ENCODE data around the gene HYDIN. TPM values are rescaled to one million over a fixed set of nuclear protein-coding genes. Genes with fewer than 3 reads are reported as not detected.

Gene HYDIN
- total and polyA plus RNA-seq, 2 donors (not counting 1 experiment from before 2014, with no cell fraction given): 0.54 to 1.7 TPM

DNA sequence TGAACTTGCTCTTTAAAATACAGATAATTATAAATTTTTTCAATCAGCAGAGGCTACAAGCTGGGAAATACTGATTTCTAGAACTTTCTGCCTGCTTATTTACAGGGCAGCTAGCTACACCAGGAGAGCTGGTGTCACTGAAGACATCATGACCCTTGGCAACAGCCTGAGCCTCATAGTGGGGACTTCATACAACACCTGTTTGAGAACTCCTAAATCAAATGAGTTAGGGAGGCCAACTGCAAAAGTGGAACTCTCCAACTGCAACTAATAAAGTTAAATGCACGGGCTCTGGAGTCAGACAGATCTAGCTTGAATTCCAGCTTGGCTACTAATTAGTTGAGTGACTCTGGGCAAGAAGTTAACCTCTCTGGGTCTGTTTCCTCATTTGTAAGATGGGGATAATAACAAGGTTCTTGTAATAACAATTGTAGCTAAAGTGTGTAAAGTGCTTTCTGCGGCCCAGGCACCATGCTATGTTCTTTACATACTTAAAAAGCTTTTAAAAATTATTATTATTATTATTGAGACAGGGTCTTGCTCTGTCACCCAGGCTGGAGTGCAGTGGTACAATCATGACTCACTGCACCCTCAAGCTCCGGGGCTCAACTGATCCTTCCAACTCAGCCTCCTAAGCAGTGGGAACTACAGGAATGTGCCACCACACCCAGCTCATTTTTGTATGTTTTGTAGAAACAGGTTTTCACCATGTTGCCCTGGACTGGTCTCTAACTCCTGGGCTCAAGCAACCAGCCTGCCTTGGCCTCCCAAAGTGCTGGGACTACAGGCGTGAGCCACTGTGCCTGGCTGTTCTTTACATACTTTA is 462.9 kb downstream of the HYDIN start:
- no peak overlapping the region for H3K9ac ChIP-seq (ENCODE audit: insufficient read depth, low read length)
- no peaks in the 10 kb centered on the region for H3K9me3 ChIP-seq (ENCODE audit: control insufficient read depth, insufficient read depth, low read depth, low read length)
- H3K4me3 ChIP-seq (replicated peaks in 1 of 4; ENCODE audit: control extremely low read depth in 1 of 4, insufficient read depth in 1 of 4, low read depth in 3 of 4, low read length in 4 of 4): no peak overlapping the region
- no peak overlapping the region for H2AFZ ChIP-seq (ENCODE audit: low read length)
- H3K36me3 ChIP-seq (ENCODE audit: control insufficient read depth, insufficient read depth, low read length): peaks cover 3% of the 10 kb centered on the region
- peaks cover 8% of the 10 kb centered on the region for H3K4me1 ChIP-seq (ENCODE audit: control insufficient read depth, extremely low read depth, insufficient read depth, low read length)
- no peaks in the 10 kb centered on the region for H3K27me3 ChIP-seq (ENCODE audit: control insufficient read depth, insufficient read depth, low read length)
- H4K20me1 ChIP-seq (ENCODE audit: control insufficient read depth, extremely low read depth, insufficient read depth, low read length): no peaks in the 10 kb centered on the region
- TF ChIP-seq, protein P1, sequence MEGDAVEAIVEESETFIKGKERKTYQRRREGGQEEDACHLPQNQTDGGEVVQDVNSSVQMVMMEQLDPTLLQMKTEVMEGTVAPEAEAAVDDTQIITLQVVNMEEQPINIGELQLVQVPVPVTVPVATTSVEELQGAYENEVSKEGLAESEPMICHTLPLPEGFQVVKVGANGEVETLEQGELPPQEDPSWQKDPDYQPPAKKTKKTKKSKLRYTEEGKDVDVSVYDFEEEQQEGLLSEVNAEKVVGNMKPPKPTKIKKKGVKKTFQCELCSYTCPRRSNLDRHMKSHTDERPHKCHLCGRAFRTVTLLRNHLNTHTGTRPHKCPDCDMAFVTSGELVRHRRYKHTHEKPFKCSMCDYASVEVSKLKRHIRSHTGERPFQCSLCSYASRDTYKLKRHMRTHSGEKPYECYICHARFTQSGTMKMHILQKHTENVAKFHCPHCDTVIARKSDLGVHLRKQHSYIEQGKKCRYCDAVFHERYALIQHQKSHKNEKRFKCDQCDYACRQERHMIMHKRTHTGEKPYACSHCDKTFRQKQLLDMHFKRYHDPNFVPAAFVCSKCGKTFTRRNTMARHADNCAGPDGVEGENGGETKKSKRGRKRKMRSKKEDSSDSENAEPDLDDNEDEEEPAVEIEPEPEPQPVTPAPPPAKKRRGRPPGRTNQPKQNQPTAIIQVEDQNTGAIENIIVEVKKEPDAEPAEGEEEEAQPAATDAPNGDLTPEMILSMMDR (conservative IDR thresholded peaks at IDR 0.05 in 1 of 2, IDR thresholded peaks at IDR 0.05 in 1 of 2; ENCODE audit: low read depth in 1 of 2, low read length in 2 of 2): no peak
- no peak for TF ChIP-seq EZH2 (IDR thresholded peaks at IDR 0.05; ENCODE audit: low read length, missing control alignments)
- no peaks in the 10 kb centered on the region for H3K79me2 ChIP-seq (ENCODE audit: control insufficient read depth, insufficient read depth, low read length)
- H3K27ac ChIP-seq (ENCODE audit: insufficient read depth, low read length): peak overlapping the region; percentile 13
- H3K4me2 ChIP-seq (ENCODE audit: extremely low read depth, insufficient read depth, low read length): peak overlapping the region; percentile 23
- peak in 1 of 2 donors; percentile 54 for DNase-seq (ENCODE audit: low read depth in 2 of 2)

- H3K27ac ChIP-seq (ENCODE audit: insufficient read depth, low read length): no peak overlapping the region
- H3K79me2 ChIP-seq (ENCODE audit: control insufficient read depth, insufficient read depth, low read length): no peaks in the 10 kb centered on the region
- H3K4me1 ChIP-seq (ENCODE audit: control insufficient read depth, extremely low read depth, insufficient read depth, low read length): peaks cover 8% of the 10 kb centered on the region
- H3K27me3 ChIP-seq (ENCODE audit: control insufficient read depth, insufficient read depth, low read length): no peaks in the 10 kb centered on the region
- TF ChIP-seq, protein P1 (conservative IDR thresholded peaks at IDR 0.05 in 1 of 2, IDR thresholded peaks at IDR 0.05 in 1 of 2; ENCODE audit: low read depth in 1 of 2, low read length in 2 of 2): no peak
- no peak for TF ChIP-seq EZH2 (IDR thresholded peaks at IDR 0.05; ENCODE audit: low read length, missing control alignments)
- no peak overlapping the region for H3K4me3 ChIP-seq (replicated peaks in 1 of 4; ENCODE audit: control extremely low read depth in 1 of 4, insufficient read depth in 1 of 4, low read depth in 3 of 4, low read length in 4 of 4)
- H3K36me3 ChIP-seq (ENCODE audit: control insufficient read depth, insufficient read depth, low read length): peaks cover 3% of the 10 kb centered on the region
- H3K9me3 ChIP-seq (ENCODE audit: control insufficient read depth, insufficient read depth, low read depth, low read length): no peaks in the 10 kb centered on the region
- no peak for DNase-seq (ENCODE audit: low read depth in 2 of 2)
- H4K20me1 ChIP-seq (ENCODE audit: control insufficient read depth, extremely low read depth, insufficient read depth, low read length): no peaks in the 10 kb centered on the region
- H2AFZ ChIP-seq (ENCODE audit: low read length): no peak overlapping the region
- no peak overlapping the region for H3K9ac ChIP-seq (ENCODE audit: insufficient read depth, low read length)
- no peak overlapping the region for H3K4me2 ChIP-seq (ENCODE audit: extremely low read depth, insufficient read depth, low read length)
These were observed 463.9 kb downstream of the HYDIN start for GRCh38 chr16:70766658-70767057.

GRCh38 chr16:70766176-70766575 is 464.3 kb downstream of the HYDIN start:
- DNase-seq (ENCODE audit: low read depth in 2 of 2): no peak

More at GRCh38 chr16:70766176-70766575, 464.3 kb downstream of the HYDIN start:
- H3K4me1 ChIP-seq (ENCODE audit: control insufficient read depth, extremely low read depth, insufficient read depth, low read length): peaks cover 12% of the 10 kb centered on the region
- H3K9me3 ChIP-seq (ENCODE audit: control insufficient read depth, insufficient read depth, low read depth, low read length): no peaks in the 10 kb centered on the region
- no peak overlapping the region for H3K9ac ChIP-seq (ENCODE audit: insufficient read depth, low read length)
- H3K36me3 ChIP-seq (ENCODE audit: control insufficient read depth, insufficient read depth, low read length): peaks cover 3% of the 10 kb centered on the region
- H2AFZ ChIP-seq (ENCODE audit: low read length): no peak overlapping the region
- no peaks in the 10 kb centered on the region for H4K20me1 ChIP-seq (ENCODE audit: control insufficient read depth, extremely low read depth, insufficient read depth, low read length)
- H3K79me2 ChIP-seq (ENCODE audit: control insufficient read depth, insufficient read depth, low read length): no peaks in the 10 kb centered on the region
- no peak overlapping the region for H3K4me3 ChIP-seq (replicated peaks in 1 of 4; ENCODE audit: control extremely low read depth in 1 of 4, insufficient read depth in 1 of 4, low read depth in 3 of 4, low read length in 4 of 4)
- TF ChIP-seq, protein P1 (conservative IDR thresholded peaks at IDR 0.05 in 1 of 2, IDR thresholded peaks at IDR 0.05 in 1 of 2; ENCODE audit: low read depth in 1 of 2, low read length in 2 of 2): no peak
- no peak for TF ChIP-seq EZH2 (IDR thresholded peaks at IDR 0.05; ENCODE audit: low read length, missing control alignments)
- H3K27me3 ChIP-seq (ENCODE audit: control insufficient read depth, insufficient read depth, low read length): no peaks in the 10 kb centered on the region
- H3K27ac ChIP-seq (ENCODE audit: insufficient read depth, low read length): no peak overlapping the region
- H3K4me2 ChIP-seq (ENCODE audit: extremely low read depth, insufficient read depth, low read length): no peak overlapping the region

Data from fibroblast of lung (primary cell).